Measurements from ENCODE around the gene MAP1LC3B2.

The MAP1LC3B2 gene

GRCh38 chr12:116616536-116617248 lies 57.5 kb downstream of the MAP1LC3B2 start:
- no peak for DNase-seq

- DNase-seq, result no peak
These were observed 60.1 kb downstream of the MAP1LC3B2 start for GRCh38 chr12:116619246-116619645.

GRCh38 chr12:116620124-116620491 lies 60.9 kb downstream of the MAP1LC3B2 start:
- DNase-seq, result no peak

DNA sequence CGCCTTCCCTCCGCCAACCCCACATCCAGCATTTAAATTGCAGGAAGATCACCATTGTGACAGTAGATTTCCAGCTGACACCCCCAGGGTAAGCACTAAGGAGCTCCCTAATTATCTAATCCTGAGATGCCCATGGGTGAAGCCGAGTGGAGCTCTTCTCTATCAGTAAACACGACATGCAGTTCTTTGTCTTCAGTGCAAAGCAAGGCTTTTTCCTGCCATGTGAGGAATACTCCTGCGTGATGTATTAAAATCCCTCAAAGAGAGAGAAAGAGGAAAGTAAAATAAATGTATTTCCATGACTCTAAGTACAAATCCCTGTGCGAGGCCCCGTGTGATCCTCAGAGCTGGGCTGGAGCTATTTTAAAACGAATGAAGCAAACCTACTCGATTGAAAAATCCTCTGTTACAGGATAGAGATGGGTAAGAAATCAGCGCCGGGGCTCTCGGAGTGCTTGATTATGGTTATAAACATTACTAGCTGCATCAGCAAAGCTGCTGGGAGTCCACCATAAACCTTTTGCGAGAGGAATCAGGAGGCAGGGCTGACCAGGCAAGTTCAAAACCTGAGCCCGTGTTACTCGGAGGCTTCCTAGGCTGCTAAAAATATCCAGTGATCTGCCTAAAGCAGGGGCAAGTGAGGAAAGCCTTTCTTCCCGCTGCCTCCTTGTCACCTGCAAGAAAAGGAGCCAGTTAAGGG lies 61.5 kb downstream of the MAP1LC3B2 start:
- DNase-seq, result no peak

GRCh38 chr12:116621194-116621593 lies 62.0 kb downstream of the MAP1LC3B2 start:
- DNase-seq, result no peak

GRCh38 chr12:116624516-116624915 lies 65.3 kb downstream of the MAP1LC3B2 start:
- no peak for DNase-seq

GRCh38 chr12:116626153-116626552 lies 67.0 kb downstream of the MAP1LC3B2 start:
- DNase-seq, result no peak

All from inflammatory macrophage treated with lipopolysaccharide for 4 hours (primary cell).